ENCODE results near the gene DNAH11.

The DNAH11 gene

GRCh38 chr7:21620054-21620453 lies 77.2 kb downstream of the DNAH11 start:
- TF ChIP-seq TAF1 (IDR thresholded peaks at IDR 0.05; ENCODE audit: low read depth) (no peak), TCF12 (IDR thresholded peaks at IDR 0.05; ENCODE audit: low read depth) (no peak), TEAD4 (IDR thresholded peaks at IDR 0.05) (no peak), CEBPB (IDR thresholded peaks at IDR 0.05) (no peak), MAX (IDR thresholded peaks at IDR 0.05) (no peak)
- TF ChIP-seq, protein P1, sequence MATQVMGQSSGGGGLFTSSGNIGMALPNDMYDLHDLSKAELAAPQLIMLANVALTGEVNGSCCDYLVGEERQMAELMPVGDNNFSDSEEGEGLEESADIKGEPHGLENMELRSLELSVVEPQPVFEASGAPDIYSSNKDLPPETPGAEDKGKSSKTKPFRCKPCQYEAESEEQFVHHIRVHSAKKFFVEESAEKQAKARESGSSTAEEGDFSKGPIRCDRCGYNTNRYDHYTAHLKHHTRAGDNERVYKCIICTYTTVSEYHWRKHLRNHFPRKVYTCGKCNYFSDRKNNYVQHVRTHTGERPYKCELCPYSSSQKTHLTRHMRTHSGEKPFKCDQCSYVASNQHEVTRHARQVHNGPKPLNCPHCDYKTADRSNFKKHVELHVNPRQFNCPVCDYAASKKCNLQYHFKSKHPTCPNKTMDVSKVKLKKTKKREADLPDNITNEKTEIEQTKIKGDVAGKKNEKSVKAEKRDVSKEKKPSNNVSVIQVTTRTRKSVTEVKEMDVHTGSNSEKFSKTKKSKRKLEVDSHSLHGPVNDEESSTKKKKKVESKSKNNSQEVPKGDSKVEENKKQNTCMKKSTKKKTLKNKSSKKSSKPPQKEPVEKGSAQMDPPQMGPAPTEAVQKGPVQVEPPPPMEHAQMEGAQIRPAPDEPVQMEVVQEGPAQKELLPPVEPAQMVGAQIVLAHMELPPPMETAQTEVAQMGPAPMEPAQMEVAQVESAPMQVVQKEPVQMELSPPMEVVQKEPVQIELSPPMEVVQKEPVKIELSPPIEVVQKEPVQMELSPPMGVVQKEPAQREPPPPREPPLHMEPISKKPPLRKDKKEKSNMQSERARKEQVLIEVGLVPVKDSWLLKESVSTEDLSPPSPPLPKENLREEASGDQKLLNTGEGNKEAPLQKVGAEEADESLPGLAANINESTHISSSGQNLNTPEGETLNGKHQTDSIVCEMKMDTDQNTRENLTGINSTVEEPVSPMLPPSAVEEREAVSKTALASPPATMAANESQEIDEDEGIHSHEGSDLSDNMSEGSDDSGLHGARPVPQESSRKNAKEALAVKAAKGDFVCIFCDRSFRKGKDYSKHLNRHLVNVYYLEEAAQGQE (IDR thresholded peaks at IDR 0.05; ENCODE audit: low read depth), result no peak

DNA sequence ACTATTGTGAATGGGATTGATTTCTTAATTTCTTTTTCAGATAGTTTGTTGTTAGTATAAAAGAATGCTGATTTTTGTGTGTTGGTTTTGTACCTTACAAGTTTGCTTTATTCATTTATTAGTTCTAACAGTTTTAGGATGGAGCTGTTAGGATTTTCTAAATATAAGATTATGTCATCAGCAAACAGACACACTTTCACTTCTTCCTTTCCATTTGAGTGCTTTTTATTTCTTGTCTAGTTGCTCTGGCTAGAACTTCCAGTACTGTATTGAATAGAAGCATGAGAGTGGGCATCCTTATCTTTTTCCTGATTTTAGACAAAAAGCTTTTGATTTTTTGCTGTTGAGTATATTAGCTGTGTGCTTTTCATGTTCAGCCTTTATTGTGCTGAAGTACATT lies 81.5 kb downstream of the DNAH11 start:
- TF ChIP-seq YY1 (IDR thresholded peaks at IDR 0.05; ENCODE audit: low read depth) (no peak), MAX (IDR thresholded peaks at IDR 0.05) (no peak), TCF12 (IDR thresholded peaks at IDR 0.05; ENCODE audit: low read depth) (no peak), CREB1 (IDR thresholded peaks at IDR 0.05; ENCODE audit: low read depth) (no peak), USF1 (IDR thresholded peaks at IDR 0.05) (no peak), RAD21 (IDR thresholded peaks at IDR 0.05; ENCODE audit: low read depth) (no peak), TAF1 (IDR thresholded peaks at IDR 0.05; ENCODE audit: low read depth) (no peak), FOXM1 (IDR thresholded peaks at IDR 0.05; ENCODE audit: borderline replicate concordance, low read depth) (no peak), EGR1 (IDR thresholded peaks at IDR 0.05) (no peak), ZBTB7A (IDR thresholded peaks at IDR 0.05; ENCODE audit: low read depth) (no peak), NFIC (IDR thresholded peaks at IDR 0.05) (no peak), CEBPB (IDR thresholded peaks at IDR 0.05) (no peak), TEAD4 (IDR thresholded peaks at IDR 0.05) (no peak), EP300 (IDR thresholded peaks at IDR 0.05; ENCODE audit: borderline replicate concordance) (no peak)
- TF ChIP-seq, protein P1 (IDR thresholded peaks at IDR 0.05; ENCODE audit: low read depth), result no peak

DNA sequence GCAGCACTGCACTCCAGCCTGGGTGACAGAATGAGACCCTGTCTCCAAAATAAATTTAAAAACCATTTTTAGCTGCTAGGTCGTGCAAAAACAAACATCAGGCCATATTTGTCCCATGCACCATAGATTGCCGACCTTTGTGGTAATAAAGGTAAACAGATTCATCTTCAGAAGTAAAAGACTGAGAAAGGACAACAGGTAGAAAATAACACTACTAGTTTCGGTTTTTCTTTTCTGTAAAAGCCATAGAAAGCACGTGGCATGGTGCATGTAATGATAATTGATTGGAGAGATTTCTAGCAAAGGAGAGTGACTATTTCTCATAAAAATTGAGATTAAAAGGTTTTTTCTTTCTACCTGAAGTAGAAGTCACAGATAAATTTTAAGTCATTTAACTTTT lies 93.9 kb downstream of the DNAH11 start:
- no peak for TF ChIP-seq NFIC (IDR thresholded peaks at IDR 0.05)
- TF ChIP-seq, protein P1 (IDR thresholded peaks at IDR 0.05; ENCODE audit: low read depth), result no peak
- no peak for TF ChIP-seq YY1 (IDR thresholded peaks at IDR 0.05; ENCODE audit: low read depth)

DNA sequence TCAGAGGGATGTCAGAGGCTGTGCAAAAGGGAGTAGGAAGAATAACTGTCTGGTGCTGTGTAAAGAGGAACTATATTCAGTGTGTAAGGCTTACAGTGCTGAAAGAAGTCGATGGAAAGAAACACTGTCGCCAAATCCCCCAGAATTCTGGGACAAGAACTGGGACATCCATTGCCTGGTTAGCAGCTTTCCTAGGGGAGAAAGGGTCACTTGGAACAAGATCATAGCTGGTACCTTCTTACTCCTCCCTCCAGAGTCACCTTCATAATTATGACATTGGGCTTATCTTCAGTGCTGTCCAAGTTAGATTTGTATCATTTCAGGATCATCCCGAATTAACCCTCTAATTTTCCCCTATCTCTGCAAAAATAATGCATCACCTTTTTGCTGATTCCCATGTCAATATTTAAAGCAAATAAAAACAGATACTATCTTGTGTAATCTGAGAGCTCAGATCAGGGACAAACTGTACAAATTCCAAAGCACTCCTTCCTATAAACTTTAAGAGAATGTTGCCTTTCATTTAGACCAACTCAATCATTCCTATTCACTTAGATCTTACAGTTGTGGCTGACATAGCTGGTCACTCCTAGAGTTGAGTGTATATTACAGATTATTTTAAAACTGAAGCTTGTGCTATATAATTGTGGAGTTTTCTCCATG lies 96.5 kb downstream of the DNAH11 start:
- TF ChIP-seq CREB1 (IDR thresholded peaks at IDR 0.05; ENCODE audit: low read depth) (no peak), TEAD4 (IDR thresholded peaks at IDR 0.05) (no peak), TCF12 (IDR thresholded peaks at IDR 0.05; ENCODE audit: low read depth) (no peak), RAD21 (IDR thresholded peaks at IDR 0.05; ENCODE audit: low read depth) (no peak)

GRCh38 chr7:21640105-21640504 lies 97.3 kb downstream of the DNAH11 start:
- no peak for TF ChIP-seq ZBTB7A (IDR thresholded peaks at IDR 0.05; ENCODE audit: low read depth)
- no peak for TF ChIP-seq MAX (IDR thresholded peaks at IDR 0.05)
- TF ChIP-seq FOXM1 (IDR thresholded peaks at IDR 0.05; ENCODE audit: borderline replicate concordance, low read depth), result no peak
- no peak for TF ChIP-seq TAF1 (IDR thresholded peaks at IDR 0.05; ENCODE audit: low read depth)
- TF ChIP-seq USF1 (IDR thresholded peaks at IDR 0.05), result no peak
- no peak for TF ChIP-seq EGR1 (IDR thresholded peaks at IDR 0.05)
- TF ChIP-seq, protein P1 (IDR thresholded peaks at IDR 0.05; ENCODE audit: low read depth), result no peak

All from Ishikawa (cell line).